Mammary epithelial cell (primary cell): Measurements from ENCODE around the gene BARHL1.

Experiments
- EZH2 ChIP-seq: IDR thresholded peaks from 2 replicates; pipeline ENCODE4 v1.6.1; 2012; ENCODE audit warnings: low read length, inconsistent platforms, borderline replicate concordance
- TF ChIP-seq, protein P1 (sequence below), 2 donors: IDR thresholded peaks in 1 of 2; conservative IDR thresholded peaks in 1 of 2; 2 replicates each; pipeline ENCODE4 v1.5.1; 2011 to 2012; ENCODE audit warnings: inconsistent platforms in 2 of 2, low read length in 2 of 2, mild to moderate bottlenecking in 2 of 2, control low read depth in 1 of 2, low read depth in 1 of 2; ENCODE audit not compliant: insufficient read depth in 1 of 2; ENCODE audit errors: extremely low read depth in 1 of 2

DNA sequence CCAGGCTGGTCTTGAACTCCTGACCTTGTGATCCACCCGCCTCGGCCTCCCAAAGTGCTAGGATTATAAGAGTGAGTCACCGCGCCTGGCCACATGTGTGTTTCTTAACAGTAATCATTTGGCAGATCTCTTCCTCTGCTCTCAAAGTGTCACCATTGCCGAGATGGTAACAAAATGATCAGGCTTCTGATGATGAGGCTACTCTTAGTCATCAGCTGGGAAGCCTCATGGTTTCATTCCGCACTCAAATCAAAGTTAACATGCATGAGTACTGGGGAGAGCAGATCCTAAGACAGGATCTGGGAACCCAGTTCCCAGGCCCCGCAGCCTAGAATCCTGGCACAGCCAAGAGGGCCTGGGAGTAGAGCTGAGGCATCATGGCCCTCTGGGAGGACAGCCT, 27.4 kb downstream of the BARHL1 start:
- TF ChIP-seq, protein P1, sequence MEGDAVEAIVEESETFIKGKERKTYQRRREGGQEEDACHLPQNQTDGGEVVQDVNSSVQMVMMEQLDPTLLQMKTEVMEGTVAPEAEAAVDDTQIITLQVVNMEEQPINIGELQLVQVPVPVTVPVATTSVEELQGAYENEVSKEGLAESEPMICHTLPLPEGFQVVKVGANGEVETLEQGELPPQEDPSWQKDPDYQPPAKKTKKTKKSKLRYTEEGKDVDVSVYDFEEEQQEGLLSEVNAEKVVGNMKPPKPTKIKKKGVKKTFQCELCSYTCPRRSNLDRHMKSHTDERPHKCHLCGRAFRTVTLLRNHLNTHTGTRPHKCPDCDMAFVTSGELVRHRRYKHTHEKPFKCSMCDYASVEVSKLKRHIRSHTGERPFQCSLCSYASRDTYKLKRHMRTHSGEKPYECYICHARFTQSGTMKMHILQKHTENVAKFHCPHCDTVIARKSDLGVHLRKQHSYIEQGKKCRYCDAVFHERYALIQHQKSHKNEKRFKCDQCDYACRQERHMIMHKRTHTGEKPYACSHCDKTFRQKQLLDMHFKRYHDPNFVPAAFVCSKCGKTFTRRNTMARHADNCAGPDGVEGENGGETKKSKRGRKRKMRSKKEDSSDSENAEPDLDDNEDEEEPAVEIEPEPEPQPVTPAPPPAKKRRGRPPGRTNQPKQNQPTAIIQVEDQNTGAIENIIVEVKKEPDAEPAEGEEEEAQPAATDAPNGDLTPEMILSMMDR (conservative IDR thresholded peaks at IDR 0.05 in 1 of 2, IDR thresholded peaks at IDR 0.05 in 1 of 2; ENCODE audit: extremely low read depth in 1 of 2, insufficient read depth in 1 of 2, low read depth in 1 of 2, low read length in 2 of 2) = no peak
- TF ChIP-seq EZH2 = no peak
